Umbilical cord (tissue), 2 donors: ENCODE measurements around the gene ZC3H12A. TPM values are rescaled to one million over a fixed set of nuclear protein-coding genes. Genes with fewer than 3 reads are reported as not detected.

Experiments
- DNase-seq: peaks from one replicate; pipeline ENCODE4 v3.0.0-alpha.2; 2015; ENCODE audit warnings: low spot score
- total RNA-seq: library from RNA; depleted of rRNA; stranded (reverse); fragments of >200 nt; gene quantifications from one replicate; pipeline ENCODE4 v1.2.3, GENCODE V29; 2014; ENCODE audit warnings: low replicate concordance; ENCODE audit not compliant: insufficient read depth

The ZC3H12A gene
- total RNA-seq: 4.1 TPM

DNA sequence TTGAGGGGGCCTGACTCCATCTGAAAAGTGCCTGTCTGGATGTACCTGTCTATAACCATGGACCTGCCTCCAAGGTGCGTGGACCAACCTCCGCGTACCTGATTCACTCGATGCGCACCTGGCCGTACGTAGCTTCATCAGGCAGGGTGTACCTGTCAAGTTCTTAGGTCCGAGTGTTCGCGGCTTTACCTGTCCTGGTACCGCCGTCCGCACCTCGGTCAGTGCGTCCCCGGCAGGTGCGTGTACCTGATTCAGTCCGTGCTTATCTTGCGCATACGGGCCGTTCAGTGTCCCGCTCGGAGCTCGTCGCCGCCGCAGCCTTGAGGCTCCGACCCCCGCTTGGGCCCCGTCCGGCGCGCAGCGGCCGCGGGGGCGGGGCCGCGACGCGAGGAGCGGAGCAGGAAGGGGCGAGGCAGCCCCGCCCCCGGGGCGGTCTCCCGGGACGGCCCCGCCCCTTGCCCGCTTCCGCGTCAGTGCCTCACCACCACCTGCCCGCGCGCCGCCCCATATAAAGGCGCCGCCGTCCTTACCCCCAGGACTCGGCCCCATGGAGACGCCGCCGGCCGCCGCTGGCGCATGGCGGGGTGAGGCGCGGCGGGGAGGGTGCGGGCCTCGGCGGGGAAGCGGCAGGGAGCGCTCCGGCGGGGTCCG lies at the start of gene ZC3H12A:
TSS of gene ZC3H12A (plus strand) at position 535 of the 651 bp plus-strand sequence. CDS start 917 bp downstream, outside the sequence.
- peak; percentile 87 for DNase-seq

DNA sequence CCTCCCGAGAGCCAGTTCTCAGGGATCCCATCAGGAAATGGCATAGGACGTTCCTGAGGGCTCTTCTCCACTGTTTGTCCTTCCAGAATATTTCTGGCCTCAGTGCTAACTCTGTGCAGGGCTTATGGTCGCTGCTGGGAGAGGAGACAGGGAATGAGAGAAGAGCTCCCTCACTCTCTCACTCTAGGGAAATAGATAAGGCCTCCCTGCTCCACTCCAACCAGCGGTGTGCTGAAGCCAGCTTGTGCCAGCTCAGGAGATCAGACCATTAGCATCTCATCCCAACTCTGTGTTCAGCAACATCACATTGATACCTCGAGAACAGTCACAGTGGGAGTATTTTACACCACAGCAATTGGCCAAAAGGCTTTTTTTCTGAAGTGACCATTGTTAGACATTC lies 49.2 kb upstream of the ZC3H12A start:
- no peak for DNase-seq

DNA sequence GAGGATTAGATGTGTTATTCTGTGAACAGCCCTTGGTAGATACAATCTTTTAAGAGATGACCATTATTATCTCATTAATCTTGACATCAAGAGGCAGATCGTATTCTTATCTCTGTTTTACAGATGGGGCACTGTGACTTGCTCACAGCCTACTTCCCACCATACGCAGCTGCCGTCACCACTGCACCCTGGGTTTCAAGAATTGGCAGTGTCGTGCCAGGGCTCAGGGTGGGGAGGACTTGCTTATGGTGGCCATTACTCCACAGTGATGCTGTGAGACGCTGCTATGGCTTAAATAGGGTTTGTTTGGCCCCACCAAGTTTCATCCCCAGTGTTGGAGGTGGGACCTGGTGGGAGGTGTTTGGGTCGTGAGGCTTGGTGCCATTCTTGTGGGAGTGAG lies 45.4 kb upstream of the ZC3H12A start:
- DNase-seq: no peak

DNA sequence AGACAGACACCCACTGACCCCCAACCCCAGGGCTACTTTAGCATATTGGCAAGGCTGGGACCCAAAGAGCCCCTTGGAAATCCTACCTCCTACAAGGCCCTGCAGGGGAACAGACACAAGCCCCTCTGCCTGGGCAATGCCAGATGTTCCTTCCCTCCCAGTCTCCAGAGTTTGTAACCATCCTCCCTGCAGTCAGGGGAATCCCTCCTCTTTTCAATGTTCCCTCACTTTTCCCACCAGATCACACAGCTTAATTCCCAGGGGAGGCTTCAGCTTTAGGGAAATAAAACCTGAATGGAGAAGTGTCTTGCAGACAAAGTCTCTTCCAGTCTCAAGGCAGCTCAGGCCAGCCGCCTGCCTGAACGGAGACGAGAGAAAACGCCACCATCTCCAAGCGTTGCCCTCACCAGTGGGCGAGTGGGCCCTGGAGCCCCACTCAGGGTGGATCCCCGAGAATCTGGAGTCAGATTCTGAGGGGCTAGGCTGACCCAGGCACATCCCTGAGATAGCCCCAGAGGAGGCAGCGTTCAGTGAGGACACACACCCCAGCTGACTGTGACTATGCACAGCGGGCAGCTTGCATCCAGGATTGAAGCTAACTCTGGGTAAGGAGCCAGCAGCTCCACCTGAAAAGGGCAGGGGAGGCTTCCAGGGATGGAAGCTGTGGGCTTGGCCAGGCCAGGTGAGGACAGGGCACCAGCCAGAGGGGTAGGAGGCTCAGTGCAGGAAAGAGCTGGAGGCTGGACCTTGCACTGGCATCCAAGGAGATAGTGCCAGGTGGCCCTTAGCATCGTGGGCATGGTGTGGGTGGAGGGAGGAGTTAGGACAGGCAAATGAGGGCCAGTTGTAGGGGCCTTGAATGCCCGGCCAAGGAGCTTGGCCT lies 44.0 kb upstream of the ZC3H12A start:
- DNase-seq: no peak

DNA sequence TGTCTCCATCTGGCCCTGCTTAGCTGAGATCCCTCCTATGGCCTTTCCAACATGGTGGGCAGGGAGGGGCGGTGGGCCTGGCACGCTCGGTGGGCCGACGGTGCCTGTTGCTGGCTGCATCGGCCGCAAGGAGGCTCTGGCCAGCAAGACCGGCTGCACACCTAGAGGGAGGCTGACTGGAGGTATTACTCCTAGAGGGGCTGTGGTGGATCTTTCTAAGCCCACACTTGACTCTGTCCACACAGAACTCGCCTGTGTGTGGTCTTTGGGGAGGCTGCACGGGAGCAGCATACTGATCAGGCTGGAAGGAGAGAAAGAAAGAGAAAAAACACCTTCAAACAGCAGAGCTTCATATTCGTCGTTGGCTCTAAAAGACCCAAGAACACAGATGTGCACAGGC lies 41.7 kb upstream of the ZC3H12A start:
- no peak for DNase-seq

DNA sequence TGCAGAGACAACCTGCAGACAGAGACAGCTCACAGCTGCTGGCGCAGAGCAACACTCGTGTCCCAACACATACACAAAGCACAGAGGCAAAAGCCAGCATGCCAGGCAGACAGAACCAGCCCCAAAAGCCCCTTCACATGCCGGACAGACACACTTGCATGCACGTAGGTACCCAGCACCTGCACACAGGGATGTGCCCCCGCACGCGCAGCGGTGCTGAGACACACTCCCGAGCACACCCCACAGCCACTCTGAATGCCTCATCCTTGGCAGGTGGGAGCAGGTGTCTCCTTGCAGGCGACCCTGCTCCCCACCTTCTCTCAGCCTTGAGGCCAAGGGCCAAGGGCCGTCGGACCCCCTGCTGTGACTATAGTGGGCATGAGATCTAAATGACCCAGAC lies 41.2 kb upstream of the ZC3H12A start:
- DNase-seq: no peak

DNA sequence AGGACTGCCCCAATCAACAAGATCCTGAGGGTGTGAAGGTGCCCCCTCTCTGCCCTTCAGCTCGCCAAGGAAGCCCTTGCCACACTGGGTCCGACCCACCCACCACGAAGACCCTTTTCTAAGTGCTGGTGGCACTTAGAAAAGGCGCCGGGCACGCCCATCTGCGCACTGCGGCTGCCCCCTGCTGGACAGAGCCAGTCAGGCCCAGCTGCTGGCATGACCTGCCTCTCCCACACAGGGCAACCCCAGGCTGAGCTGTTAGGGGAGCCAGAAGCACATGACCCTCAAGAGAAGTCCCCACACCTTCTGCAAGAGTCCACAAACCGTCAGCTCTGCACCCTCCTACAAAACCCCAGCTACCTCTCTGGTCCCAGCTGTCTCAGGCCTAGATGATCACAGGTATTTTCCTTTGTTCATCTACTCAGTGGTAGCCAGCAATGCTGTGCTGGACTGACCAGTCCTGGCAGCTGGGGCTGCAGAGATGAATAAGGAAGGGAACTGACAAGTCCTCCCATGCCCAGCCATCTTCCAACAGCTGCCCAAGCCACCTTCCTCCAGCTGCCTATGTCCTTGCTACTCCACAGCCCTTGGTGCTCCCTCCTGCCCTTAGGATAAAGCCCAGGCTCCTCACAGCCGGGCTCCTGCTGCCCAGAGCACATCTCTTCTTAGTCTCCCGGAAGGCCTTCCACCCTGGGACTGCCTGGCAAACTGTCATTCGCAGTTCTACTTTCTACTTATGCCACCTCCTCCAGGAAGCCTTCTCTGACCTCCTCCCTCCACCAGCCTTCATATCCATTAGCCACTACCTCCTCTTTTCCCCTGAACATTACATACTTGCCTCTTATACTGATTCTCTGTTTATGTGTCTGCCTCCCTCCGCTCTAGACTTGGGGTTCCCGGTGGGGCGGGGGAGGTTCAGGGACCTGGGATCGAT lies 39.8 kb upstream of the ZC3H12A start:
- peak; percentile 34 for DNase-seq

DNA sequence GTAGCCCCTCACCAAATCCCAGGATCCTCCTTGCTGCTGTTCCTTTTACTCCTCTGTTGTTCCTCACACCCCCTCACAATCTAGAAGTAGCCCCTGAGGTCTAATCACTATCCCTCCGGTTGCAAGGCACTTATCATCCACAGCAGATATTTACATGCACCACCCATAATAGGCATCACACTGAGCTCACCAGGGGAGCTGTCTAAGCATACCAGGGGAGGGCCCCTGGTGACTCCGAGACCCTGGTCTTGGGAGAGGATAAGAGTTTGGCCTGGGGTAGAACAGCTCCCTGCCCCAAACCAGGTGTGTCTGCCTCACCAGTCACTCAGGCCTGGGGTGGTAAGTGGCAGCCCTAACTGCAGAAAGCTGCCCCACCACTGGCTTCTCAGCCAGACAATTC lies 37.3 kb upstream of the ZC3H12A start:
- DNase-seq: no peak

DNA sequence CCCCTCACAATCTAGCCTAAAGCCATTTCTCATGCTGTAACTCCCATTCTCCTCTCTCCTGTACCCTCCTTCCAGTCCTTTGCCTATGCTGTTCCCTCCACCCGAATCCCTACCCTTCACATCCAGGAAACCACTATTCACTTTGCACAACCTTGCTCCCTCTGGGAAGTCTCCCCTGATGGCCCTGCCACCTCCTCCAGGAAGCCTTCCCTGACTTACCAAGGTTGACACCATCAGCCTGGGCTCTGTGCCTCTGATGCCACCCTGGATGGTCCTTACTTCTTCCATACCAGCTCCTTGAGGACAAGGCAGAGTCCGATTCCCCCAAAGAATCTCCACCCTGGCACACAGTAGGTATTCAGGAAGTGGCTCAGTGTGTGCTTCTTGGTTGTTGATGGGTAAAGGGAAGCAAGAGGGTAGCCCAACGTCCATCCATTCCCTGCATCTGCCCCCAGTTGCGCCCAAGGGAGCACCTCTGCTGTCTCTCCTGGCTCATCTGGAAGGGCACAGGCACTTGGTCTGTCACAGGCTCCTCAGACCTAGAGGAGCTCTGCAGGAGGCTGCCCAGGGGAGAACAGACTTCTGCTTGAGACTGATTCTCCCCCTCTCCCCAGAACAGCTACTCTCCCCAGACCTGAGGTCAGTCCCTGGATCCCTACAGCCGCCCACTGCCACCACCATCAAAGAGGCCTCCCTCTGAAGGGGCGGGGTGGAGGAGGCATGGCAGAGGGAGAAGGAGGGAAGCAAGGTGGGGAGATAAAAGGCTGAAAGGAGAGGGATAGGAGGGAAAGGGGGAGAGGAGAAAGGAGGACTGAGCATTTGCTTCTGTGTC lies 36.1 kb upstream of the ZC3H12A start:
- DNase-seq: no peak

DNA sequence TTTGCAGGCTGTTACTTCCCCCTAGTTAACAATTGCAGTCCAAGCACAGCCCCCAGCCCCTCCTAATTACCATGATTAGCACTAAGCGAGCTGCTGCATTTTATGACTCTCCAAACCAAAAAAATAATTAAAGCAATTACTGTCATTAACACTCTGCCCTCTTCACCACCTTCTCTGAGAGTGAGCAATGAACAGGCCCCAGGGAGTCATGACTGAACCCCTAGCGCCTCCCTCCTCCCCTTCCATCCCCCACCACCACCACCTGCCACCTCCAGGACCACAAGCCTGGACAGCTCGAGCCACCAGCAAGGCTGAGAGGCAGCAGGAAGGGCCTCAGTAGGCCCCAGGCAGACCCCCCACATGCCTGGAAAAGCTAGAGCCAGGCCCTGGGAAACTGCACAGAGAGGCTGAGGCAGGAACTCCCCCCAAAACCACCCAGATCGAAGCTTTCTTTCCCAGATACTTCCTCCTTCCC lies 35.5 kb upstream of the ZC3H12A start:
- DNase-seq: no peak

DNA sequence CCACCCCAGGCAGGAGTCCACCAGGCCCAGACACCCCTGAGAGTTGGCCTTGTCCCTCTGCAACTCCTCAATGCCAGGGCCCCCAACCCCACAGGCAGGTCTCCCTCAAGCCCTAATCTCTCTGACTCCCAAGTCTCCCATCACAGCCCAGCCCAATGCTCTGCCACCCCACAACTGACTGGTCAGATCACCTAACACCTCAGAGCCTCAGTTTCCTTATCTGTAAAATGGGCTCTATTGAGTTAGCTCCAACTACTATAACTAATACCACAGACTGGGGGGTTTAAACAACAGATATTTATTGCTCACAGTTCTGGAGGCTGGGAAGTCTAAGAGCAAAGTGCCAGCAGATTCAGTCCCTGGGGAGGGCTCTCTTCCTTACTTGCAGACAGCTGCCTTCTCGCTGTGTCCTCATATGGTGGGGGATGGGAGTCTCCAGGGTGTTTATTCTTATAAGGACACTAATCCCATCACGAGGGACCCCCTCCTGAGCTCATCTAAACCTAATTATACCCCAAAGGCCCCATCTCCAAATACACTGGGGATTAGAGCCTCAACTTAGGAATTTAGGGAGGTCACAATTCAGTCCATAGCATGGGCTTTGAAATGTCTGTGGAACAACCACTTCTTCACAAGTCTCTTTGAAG lies 34.9 kb upstream of the ZC3H12A start:
- no peak for DNase-seq

DNA sequence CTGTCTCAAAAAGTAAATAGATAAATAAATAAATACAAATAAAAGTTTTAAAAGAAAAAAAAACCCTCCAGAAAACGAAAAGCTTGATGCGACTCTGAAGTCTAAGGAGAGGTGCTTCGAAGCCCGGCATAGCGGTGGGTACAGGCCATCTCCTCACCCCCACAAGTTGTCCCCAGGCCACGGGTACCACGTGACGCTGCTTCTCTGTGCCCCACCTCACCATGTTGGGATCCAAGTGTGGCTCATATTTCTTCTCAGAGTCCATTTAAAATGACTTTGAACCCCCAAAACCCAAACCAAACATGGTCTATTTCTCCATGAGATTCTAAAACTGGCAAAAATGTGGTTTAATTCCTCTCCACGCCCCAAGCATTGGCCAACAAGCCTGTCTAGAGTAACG lies 32.9 kb upstream of the ZC3H12A start:
- DNase-seq: no peak

DNA sequence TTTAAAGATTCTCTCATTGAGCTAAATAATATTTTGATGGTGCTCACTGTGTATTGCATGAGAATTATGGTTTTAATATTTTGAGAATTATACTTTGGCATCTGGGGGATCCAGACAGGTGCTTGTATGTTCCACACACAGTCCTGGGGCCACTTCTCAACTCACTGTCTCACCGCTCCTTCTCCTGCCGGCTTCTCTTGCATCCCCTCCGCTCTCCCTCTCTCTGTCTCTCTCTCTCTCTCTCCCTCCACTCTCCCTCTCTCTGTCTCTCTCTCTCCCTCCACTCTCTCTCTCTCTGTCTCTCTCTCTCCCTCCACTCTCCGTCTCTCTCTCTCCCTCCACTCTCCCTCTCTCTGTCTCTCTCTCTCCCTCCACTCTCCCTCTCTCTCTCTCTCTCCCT lies 32.2 kb upstream of the ZC3H12A start:
- DNase-seq: no peak

DNA sequence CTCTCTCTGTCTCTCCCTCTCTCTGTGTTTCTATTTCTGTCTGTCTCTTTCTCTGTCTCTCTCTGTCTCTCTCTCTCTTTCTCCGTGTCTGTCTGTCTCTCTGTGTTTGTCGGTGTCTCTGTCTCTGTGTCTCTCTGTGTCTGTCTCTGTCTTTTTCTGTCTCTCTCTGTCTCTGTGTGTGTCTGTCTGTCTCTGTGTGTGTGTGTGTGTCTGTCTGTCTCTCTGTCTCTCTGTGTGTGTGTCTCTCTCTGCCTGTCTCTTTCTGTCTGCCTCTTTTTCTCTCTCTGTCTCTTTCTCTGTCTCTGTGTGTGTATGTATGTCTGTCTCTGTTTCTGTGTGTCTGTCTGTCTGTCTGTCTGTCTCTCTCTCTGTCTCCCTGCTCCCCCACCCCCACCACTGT lies 31.7 kb upstream of the ZC3H12A start:
- DNase-seq: no peak

DNA sequence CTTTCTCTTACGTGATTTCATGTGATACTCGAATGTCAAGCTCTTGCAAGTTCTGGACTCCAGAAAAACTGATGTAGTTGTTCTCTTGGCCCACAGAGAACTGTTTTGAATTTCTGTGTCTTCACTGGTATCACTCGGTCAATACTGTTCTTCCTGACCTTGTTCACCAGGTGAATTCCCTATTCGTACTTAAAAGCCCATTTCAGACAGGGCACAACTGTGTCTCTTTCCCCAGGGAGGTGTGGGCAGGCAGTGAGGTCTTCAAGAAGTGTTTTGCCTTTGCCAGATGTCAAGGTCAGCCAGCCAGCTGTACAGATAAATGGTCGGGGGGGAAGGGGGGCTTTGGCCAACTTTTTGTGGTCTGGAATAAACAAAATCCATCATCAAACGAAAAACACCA lies 27.5 kb upstream of the ZC3H12A start:
- DNase-seq: no peak

DNA sequence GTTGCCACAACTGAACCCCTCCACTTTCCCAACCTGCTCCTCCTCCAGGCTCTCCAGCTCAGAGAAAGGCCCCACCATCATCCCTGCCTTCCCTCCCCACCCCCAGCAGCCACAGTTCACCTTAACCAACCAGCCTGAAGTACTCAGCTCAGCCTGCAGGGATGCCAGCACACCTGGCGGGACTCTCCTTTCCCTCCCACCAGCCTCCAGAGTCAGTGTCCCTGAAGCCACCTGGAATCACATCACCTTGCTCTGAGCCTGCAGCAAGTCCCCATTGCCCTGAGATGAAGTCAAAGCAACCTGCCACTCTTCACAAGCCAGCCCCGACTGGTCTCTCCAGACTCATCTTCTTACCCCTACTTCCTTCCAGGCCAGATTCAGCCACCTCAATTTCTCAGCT lies 26.2 kb upstream of the ZC3H12A start:
- DNase-seq: no peak

DNA sequence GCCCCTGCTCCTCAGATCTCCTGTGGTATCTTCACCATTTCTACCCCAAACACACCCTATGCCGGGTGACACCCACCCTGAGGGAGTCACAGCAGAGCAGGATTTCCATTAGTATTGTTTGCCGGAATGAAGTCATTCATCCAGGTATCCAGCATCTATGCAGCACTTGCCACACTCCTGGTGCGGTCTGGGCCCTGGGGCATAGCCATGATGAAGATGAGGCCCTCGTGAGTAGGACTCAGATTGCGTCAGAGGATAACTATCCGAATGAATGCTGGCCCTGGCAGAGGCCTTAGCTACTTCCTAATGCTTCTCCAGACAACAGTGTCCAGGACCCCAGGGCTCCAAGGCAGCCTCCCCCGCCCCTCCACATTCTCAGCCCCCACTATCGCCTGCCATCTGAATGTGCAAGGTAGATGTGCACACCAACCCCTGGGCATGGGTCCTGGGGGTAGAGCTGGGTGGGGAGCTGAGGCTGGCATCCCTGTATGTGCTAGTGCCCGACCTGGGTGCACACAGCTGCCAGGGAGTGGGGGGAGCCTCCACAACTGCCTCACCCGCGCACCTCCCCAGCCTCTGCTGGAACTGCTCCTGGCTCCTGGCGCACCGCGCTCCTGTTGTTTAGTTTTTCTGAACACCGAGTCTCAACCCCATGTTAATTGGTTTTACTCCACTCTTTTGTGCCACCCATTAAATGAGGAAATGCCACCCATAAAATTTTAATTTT lies 25.5 kb upstream of the ZC3H12A start:
- no peak for DNase-seq

DNA sequence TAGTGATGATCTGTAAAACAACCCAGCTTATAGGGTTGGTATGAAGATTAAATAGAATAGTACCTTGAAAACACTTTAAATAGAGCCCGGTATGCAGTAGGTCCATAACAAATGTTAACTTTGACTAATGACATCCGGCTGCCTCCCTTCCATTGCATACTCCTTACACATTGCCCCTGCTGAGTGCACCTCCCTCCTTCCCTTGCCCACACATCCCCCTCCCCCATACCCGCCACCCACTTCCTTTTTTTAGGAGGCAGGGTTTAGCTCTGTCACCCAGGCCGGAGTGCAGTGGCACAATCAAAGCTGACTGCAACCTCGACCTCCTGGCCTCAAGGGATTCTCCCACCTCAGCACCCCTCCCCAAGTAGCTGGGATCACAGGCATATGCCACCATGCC lies 24.4 kb upstream of the ZC3H12A start:
- no peak for DNase-seq

DNA sequence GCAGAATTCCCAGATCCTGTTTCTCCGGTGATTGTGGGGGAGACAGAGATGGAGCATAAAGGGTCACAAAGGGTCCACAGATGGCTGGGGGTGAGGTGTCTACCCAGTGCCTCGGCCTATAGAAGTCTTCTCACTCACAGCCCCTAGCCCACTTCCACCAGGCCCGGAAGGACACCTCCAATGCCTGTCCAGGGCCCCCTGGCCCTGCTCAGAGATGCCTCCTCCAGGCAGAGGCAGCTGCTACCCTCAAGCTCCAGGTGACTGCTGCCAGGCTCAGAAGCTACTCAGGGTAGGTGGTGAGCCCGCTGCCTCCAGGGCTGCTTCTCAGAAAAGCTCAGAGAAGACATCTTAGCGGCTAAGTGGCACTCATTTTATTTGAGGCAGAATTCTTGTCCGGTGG lies 22.0 kb upstream of the ZC3H12A start:
- no peak for DNase-seq

DNA sequence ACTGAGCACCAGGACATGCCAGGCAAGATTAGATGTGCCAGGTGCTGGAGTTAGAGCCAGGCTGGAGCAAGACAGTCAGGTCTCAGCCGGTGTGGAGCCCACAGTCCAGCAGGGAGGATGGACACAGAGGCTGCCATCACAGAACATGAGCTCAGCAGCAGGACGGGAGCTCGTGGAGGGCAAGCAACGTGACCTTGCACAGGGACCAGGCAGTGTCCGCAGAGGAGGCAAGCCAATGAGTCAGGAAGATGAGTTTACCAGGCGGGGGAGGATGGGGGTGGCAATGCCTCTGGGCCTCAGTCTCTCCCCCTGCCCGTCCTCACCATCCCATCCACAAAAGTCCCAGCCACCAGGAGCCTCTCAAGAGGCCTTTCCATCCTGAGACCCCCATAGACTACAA lies 20.7 kb upstream of the ZC3H12A start:
- DNase-seq: no peak
